ENCODE measurements around the gene DGKA.

GRCh38 chr12:55970775-55971174, 39.8 kb downstream of the DGKA start:
- TF ChIP-seq EZH2phosphoT487 (IDR thresholded peaks at IDR 0.05; ENCODE audit: low read depth) (no peak), CTCF (IDR thresholded peaks at IDR 0.05; ENCODE audit: low read depth, low read length) (no peak)

All from OCI-LY3 (cell line).